ENCODE measurements around the gene LGALS3.

GRCh38 chr14:55103005-55103640, 25.9 kb upstream of the LGALS3 start:
- TF ChIP-seq, protein P1, sequence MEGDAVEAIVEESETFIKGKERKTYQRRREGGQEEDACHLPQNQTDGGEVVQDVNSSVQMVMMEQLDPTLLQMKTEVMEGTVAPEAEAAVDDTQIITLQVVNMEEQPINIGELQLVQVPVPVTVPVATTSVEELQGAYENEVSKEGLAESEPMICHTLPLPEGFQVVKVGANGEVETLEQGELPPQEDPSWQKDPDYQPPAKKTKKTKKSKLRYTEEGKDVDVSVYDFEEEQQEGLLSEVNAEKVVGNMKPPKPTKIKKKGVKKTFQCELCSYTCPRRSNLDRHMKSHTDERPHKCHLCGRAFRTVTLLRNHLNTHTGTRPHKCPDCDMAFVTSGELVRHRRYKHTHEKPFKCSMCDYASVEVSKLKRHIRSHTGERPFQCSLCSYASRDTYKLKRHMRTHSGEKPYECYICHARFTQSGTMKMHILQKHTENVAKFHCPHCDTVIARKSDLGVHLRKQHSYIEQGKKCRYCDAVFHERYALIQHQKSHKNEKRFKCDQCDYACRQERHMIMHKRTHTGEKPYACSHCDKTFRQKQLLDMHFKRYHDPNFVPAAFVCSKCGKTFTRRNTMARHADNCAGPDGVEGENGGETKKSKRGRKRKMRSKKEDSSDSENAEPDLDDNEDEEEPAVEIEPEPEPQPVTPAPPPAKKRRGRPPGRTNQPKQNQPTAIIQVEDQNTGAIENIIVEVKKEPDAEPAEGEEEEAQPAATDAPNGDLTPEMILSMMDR (IDR thresholded peaks at IDR 0.05) = no peak
- no peak for TF ChIP-seq ZFX (IDR thresholded peaks at IDR 0.05; ENCODE audit: borderline replicate concordance)
